ENCODE data around the gene VN1R2. TPM values are rescaled to one million over a fixed set of nuclear protein-coding genes. Genes with fewer than 3 reads are reported as not detected.
A peak's percentile ranks its signal among the peaks of the same experiment; 100 is the strongest.
"Not testable (repeated sequence)": the region's sequence is repeated elsewhere in the genome, so short reads cannot be mapped to it uniquely, and the experiment has no call there.

Gene VN1R2, protein sequence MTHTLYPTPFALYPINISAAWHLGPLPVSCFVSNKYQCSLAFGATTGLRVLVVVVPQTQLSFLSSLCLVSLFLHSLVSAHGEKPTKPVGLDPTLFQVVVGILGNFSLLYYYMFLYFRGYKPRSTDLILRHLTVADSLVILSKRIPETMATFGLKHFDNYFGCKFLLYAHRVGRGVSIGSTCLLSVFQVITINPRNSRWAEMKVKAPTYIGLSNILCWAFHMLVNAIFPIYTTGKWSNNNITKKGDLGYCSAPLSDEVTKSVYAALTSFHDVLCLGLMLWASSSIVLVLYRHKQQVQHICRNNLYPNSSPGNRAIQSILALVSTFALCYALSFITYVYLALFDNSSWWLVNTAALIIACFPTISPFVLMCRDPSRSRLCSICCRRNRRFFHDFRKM
- total RNA-seq (under 1 TPM in 1 of 2 donors, not detected in 1; 0.11 TPM), polyA plus RNA-seq (ENCODE audit: insufficient read length in 2 of 2) (under 1 TPM in 1 of 2 donors, not detected in 1; 0.12 TPM)
- long read RNA-seq, donor 1: 0 reads
- long read RNA-seq, donor 2: 0 reads
- long read RNA-seq, donor 3: 0 reads
- long read RNA-seq, donor 4: 0 reads

DNA sequence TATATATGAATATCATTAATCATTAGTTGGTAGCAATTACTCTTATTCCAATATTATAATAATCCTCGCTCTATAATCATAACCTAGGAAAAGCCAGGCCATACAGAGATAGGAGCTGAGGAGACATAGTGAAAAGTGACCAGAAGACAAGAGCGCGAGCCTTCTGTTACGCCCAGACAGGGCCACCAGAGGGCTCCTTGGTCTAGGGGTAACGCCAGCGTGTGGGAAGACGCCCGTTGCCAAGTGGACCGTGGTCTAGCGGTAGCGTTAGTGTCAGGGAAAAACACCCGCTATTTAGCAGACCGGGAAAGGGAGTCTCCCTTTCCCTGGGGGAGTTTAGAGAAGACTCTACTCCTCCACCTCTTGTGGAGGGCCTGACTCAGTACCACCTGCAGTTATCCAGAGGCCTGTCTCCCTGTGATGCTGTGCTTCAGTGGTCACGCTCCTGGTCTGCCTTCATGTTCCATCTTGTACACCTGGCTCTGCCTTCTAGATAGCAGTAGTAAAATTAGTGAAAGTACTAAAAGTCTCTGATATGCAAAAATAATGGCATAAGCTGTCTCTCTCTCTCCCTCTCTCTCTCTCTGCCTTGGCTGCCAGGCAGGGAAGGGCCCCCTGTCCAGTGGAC is at the start of gene VN1R2:
TSS of gene VN1R2 (plus strand) at position 578 of the 628 bp plus-strand sequence. CDS start 84 bp downstream, outside the sequence.
- H3K27me3 ChIP-seq (ENCODE audit: control insufficient read depth, insufficient read depth, low read length); H3K27ac ChIP-seq (ENCODE audit: low read depth, low read length); H3K4me1 ChIP-seq (ENCODE audit: control insufficient read depth, insufficient read depth, low read length); H3K36me3 ChIP-seq (ENCODE audit: control insufficient read depth, insufficient read depth, low read length); DNase-seq (ENCODE audit: low read depth in 4 of 6, low spot score in 6 of 6); H3K4me3 ChIP-seq (ENCODE audit: low read depth, low read length); H3K9me3 ChIP-seq (ENCODE audit: control insufficient read depth, insufficient read depth, low read length): not testable (repeated sequence)
- WGBS (ENCODE audit: insufficient coverage): 54% methylated on average over 12 of the region's 14 CpGs

- WGBS (ENCODE audit: insufficient coverage): no CpG with 5 or more reads among the region's 3 CpGs
- not testable (repeated sequence) for H3K4me1 ChIP-seq (ENCODE audit: control insufficient read depth, insufficient read depth, low read length); DNase-seq (ENCODE audit: low read depth in 4 of 6, low spot score in 6 of 6); H3K27me3 ChIP-seq (ENCODE audit: control insufficient read depth, insufficient read depth, low read length); H3K27ac ChIP-seq (ENCODE audit: low read depth, low read length); H3K36me3 ChIP-seq (ENCODE audit: control insufficient read depth, insufficient read depth, low read length); H3K4me3 ChIP-seq (ENCODE audit: low read depth, low read length)
- H3K9me3 ChIP-seq (ENCODE audit: control insufficient read depth, insufficient read depth, low read length): peaks cover 16% of the 10 kb centered on the region
Observed at GRCh38 chr19:53211554-53211953, 46.5 kb upstream of the VN1R2 start.

DNA sequence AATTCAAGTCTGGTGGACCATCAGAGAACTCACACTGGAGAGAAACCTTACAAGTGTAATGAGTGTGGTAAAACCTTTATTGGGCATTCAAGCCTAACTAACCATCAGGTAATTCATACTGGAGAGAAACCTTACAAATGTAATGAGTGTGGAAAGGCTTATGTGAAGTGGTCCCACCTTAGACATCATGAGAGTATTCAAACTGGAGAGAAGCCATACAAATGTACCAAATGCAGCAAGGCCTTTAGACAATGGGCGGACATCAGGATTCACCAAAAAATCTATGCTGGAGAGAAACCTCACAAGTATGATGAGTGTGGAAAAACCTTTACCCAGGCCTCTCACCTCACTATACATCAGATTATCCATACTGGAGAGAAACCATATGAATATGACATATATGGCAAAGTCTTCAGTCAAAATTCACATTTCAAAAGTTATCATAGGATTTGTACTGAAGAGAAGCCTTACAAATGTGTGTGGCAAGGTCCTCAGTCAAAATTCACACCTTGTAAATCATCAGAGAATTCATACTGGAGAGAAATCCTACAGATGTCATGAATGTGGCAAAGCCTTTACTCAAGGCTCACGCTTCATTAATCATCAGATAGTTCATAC is 45.3 kb upstream of the VN1R2 start:
- Histone ChIP-seq H3K4me1 (ENCODE audit: control insufficient read depth, insufficient read depth, low read length) (no peaks in the 10 kb centered on the region), H3K9me3 (ENCODE audit: control insufficient read depth, insufficient read depth, low read length) (peaks cover 17% of the 10 kb centered on the region), H3K27ac (ENCODE audit: low read depth, low read length) (no peak overlapping the region), H3K27me3 (ENCODE audit: control insufficient read depth, insufficient read depth, low read length) (no peaks in the 10 kb centered on the region), H3K4me3 (ENCODE audit: low read depth, low read length) (no peak overlapping the region), H3K36me3 (ENCODE audit: control insufficient read depth, insufficient read depth, low read length) (peaks cover 8% of the 10 kb centered on the region)
- WGBS (ENCODE audit: insufficient coverage): no CpG with 5 or more reads among the region's 2 CpGs
- no peak for DNase-seq (ENCODE audit: low read depth in 4 of 6, low spot score in 6 of 6)

GRCh38 chr19:53222716-53223115 is 35.4 kb upstream of the VN1R2 start:
- DNase-seq (ENCODE audit: low read depth in 4 of 6, low spot score in 6 of 6); H3K4me3 ChIP-seq (ENCODE audit: low read depth, low read length); H3K4me1 ChIP-seq (ENCODE audit: control insufficient read depth, insufficient read depth, low read length); H3K36me3 ChIP-seq (ENCODE audit: control insufficient read depth, insufficient read depth, low read length); H3K27ac ChIP-seq (ENCODE audit: low read depth, low read length); H3K27me3 ChIP-seq (ENCODE audit: control insufficient read depth, insufficient read depth, low read length): not testable (repeated sequence)
- peaks cover 11% of the 10 kb centered on the region for H3K9me3 ChIP-seq (ENCODE audit: control insufficient read depth, insufficient read depth, low read length)
- WGBS (ENCODE audit: insufficient coverage): 100% methylated on average over 3 of the region's 28 CpGs

DNA sequence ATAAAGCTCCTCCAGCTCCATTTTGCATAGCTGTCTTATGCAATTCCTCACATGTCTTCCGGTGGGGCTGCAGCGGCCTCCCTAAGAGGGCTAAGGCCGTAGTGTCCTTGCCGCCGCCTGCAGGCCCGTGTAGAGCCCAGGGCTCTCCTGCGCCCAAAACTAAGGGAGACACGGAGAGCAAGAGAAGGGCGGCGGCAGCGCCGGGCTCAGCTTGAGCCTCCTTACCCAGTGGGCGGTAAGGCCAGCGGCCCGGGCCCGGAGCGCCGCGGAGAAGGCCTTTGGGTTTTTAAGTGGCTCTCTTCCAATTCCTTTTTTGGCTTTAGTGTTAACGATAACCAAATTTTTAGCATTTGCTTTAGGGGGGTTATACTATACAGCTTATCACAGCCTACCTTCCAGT is 33.5 kb upstream of the VN1R2 start:
- Histone ChIP-seq H3K9me3 (ENCODE audit: control insufficient read depth, insufficient read depth, low read length) (peaks cover 7% of the 10 kb centered on the region), H3K4me3 (ENCODE audit: low read depth, low read length) (no peak overlapping the region), H3K4me1 (ENCODE audit: control insufficient read depth, insufficient read depth, low read length) (no peaks in the 10 kb centered on the region), H3K36me3 (ENCODE audit: control insufficient read depth, insufficient read depth, low read length) (peaks cover 4% of the 10 kb centered on the region), H3K27ac (ENCODE audit: low read depth, low read length) (no peak overlapping the region), H3K27me3 (ENCODE audit: control insufficient read depth, insufficient read depth, low read length) (no peaks in the 10 kb centered on the region)
- DNase-seq (ENCODE audit: low read depth in 4 of 6, low spot score in 6 of 6): no peak
- 92% methylated on average over 19 of the region's 20 CpGs for WGBS (ENCODE audit: insufficient coverage)

GRCh38 chr19:53237114-53237777 is 20.8 kb upstream of the VN1R2 start:
- Histone ChIP-seq H3K4me3 (ENCODE audit: low read depth, low read length) (no peak overlapping the region), H3K9me3 (ENCODE audit: control insufficient read depth, insufficient read depth, low read length) (peaks cover 17% of the 10 kb centered on the region), H3K36me3 (ENCODE audit: control insufficient read depth, insufficient read depth, low read length) (peaks cover 16% of the 10 kb centered on the region), H3K4me1 (ENCODE audit: control insufficient read depth, insufficient read depth, low read length) (no peaks in the 10 kb centered on the region), H3K27me3 (ENCODE audit: control insufficient read depth, insufficient read depth, low read length) (no peaks in the 10 kb centered on the region), H3K27ac (ENCODE audit: low read depth, low read length) (no peak overlapping the region)
- no peak for DNase-seq (ENCODE audit: low read depth in 4 of 6, low spot score in 6 of 6)
- WGBS (ENCODE audit: insufficient coverage): no CpG with 5 or more reads among the region's 4 CpGs

DNA sequence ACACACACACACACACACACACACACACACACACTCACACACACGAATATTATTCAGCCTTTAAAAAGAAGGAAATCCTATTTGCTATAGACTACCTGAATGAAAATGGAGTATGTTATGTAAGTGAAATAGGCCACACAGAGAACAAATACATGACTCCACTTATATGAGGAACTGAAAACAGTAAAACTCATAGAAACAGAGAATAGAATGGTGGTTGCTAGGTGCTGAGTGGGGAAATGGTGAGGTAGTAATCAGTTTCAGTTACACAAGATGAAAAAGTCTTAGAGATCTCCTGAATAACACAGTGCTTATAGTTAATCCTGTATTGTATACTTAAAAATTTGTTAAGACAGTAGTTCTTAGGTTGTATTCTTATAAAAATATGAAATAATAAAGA is 11.6 kb upstream of the VN1R2 start:
- H3K4me1 ChIP-seq (ENCODE audit: control insufficient read depth, insufficient read depth, low read length): no peaks in the 10 kb centered on the region
- H3K27me3 ChIP-seq (ENCODE audit: control insufficient read depth, insufficient read depth, low read length): no peaks in the 10 kb centered on the region
- no peak for DNase-seq (ENCODE audit: low read depth in 4 of 6, low spot score in 6 of 6)
- H3K27ac ChIP-seq (ENCODE audit: low read depth, low read length): no peak overlapping the region
- peaks cover 19% of the 10 kb centered on the region for H3K36me3 ChIP-seq (ENCODE audit: control insufficient read depth, insufficient read depth, low read length)
- no CpG with 5 or more reads among the region's 1 CpG for WGBS (ENCODE audit: insufficient coverage)
- H3K4me3 ChIP-seq (ENCODE audit: low read depth, low read length): no peak overlapping the region
- H3K9me3 ChIP-seq (ENCODE audit: control insufficient read depth, insufficient read depth, low read length): peaks cover 5% of the 10 kb centered on the region

DNA sequence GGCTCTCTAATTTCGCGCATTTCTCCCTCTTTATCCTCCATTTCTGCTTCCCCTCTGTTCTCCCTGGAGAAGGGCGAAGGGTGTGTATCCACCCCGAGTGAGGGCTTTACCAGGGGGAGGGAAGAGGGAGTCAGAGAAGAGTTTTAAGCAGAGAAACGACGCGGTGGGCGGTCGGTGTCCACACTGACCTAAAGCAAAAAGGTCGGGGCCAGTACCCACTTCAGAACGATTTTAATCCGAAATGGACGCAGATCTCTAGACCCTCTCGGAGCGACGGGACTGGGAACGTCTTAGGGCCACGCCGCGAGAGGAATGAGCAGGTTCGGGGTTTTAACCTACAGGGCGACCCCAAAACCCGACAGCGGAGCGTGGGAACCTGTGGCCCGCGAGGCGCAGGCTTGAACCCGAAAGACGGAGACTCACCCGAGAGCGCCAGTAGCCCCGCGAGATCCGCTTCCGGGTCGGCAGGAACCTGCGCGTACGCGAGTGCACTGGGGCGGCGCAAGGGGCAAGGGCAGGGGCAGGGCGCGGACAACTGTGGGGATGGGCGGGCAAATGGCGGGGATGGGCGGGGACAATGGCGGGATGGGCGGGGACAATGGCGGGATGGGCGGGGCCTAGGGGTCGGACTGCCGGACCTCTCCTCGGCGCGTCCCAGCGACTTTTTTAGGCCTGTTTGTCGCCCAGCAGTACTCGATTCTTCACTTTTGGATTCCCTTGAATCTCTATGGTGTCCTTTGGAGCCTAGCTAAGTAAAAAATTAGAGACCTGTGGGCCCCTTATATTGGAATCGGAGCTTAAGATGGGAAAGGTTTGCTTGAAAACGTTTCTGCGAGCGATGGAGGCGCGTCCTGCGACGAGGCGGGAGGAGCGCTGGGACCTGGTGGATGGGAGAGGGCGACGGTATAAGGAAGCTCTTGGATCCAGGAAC is 3.4 kb upstream of the VN1R2 start, which contains the start of gene ZNF677:
TSS of gene ZNF677 (minus strand) at position 463 of the 931 bp plus-strand sequence. CDS start 3,323 bp downstream, outside the sequence.
- under 1% methylated on average over 68 of the region's 72 CpGs for WGBS (ENCODE audit: insufficient coverage)
- H3K9me3 ChIP-seq (ENCODE audit: control insufficient read depth, insufficient read depth, low read length): no peaks in the 10 kb centered on the region
- H3K4me1 ChIP-seq (ENCODE audit: control insufficient read depth, insufficient read depth, low read length): peaks cover 7% of the 10 kb centered on the region
- H3K4me3 ChIP-seq (ENCODE audit: low read depth, low read length): peak within 1 kb of the TSS; percentile 78
- peaks cover 10% of the 10 kb centered on the region for H3K36me3 ChIP-seq (ENCODE audit: control insufficient read depth, insufficient read depth, low read length)
- H3K27ac ChIP-seq (ENCODE audit: low read depth, low read length): peak within 1 kb of the TSS; percentile 88
- no peaks in the 10 kb centered on the region for H3K27me3 ChIP-seq (ENCODE audit: control insufficient read depth, insufficient read depth, low read length)
- peak; percentile 69 to 97 (median 76) for DNase-seq (ENCODE audit: low read depth in 4 of 6, low spot score in 6 of 6)

Data from spinal cord (tissue), 10 donors.